NCI-H526 (cell line): ENCODE results near the gene PLPPR1.
"Not testable (repeated sequence)": the region's sequence is repeated elsewhere in the genome, so short reads cannot be mapped to it uniquely, and the experiment has no call there.

ENCODE experiments used
- DNase-seq, 2 experiments: peaks; one replicate each; lab custom pipeline; 2025; lab: John Stamatoyannopoulos, UW

The PLPPR1 gene

DNA sequence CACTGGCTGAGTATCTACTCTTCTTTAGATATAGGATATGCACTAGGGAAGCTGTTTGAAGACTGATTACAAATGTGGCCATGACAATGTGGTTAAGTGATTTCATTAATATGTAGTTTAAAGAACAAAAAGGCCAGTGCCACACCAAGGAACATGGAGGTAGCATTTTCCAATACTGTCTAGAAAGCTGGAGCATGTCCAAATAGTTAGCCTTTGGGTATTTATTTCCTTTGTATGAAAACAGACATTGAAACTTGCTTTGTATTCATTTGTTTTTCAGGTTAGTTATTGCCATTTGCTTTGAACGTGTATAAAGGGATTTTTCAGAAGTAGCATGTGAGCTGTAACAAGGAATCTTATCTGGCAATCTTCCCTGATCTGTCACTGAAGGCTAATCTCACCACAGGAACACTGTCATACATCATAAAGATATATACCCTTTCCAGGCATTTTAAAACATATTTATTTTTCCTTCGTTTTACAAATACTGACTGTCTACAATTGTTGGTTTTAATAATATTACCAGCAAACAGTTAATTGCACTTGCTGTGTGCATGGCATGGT lies 93.4 kb downstream of the PLPPR1 start:
- no peak for DNase-seq

DNA sequence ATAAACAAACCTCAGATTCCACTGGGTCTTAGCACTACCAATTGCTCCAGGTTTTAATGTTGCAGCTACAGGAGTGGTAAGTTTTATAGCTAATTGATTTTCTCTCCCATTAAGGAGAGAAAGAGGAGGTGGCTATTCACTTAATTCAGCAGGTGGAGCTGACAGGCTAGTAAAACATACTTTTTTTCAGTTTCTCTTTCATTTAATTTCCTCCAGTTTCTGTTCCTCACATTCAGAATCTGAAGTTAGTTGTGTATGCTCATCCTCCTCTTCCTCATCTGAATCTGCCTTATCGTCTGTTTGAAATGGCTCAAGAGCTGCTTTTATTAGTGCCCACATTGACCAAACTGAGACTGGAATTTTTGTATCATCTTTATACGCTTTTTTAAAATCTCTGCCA lies 98.0 kb downstream of the PLPPR1 start:
- DNase-seq = no peak

GRCh38 chr9:101127369-101127768 lies 98.8 kb downstream of the PLPPR1 start:
- not testable (repeated sequence) for DNase-seq

GRCh38 chr9:101128623-101129022 lies 100.1 kb downstream of the PLPPR1 start:
- no peak for DNase-seq

DNA sequence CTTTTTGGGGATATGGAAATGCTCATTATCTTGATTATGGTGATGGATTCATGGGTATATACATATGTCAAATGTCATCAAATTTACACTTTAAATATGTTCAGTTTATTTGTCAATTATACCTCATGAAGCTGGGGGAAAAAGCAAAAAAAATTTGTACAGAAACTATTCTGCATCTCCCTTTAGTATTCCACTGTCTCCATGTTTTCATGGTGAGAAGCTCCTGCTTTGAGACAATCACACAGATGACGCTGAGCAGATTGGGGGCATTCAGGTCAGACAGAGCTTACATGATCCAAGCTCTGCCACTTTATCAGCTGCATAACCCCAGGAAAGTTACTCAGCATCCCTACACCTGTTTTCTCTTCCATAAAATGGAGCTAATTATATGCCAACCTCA lies 101.5 kb downstream of the PLPPR1 start:
- no peak for DNase-seq

DNA sequence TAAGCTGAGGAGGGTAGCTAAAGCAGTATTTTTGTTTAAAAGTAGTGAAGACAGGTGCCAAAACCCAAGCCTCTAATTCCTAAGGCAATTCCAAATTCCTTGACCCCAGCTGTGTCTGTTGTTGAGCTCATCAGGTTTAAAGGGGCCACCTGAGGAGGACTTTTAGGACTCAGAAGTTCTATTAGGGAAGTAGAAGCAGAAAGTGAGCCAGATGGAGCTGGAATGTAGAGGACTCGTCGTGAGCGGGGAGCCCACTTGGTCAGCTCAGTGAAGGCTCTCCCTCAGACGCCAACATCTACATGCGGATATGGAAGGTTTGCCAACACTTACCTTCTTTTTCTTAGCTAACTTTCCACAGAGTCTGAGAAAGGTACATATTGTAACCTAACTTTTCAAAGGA lies 102.8 kb downstream of the PLPPR1 start:
- DNase-seq = no peak

DNA sequence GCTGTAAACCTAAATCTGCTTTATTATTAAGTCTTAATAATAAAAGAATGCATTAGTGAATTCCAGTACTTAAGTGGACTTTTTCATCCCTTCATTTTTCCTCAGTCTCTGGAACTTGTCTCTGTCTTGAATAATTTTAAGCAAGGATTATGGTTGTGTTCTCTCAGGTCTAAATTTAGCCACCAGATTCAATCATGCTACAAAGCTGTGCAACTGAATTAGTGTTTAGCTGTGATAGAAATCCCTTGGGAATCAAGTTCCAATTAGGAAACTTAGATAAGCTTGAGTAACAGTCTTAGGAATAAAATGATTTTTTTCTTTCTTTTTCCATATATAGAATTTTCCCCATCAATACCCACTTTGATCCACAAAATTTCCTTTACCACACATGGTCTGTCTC lies 104.3 kb downstream of the PLPPR1 start:
- DNase-seq = no peak

DNA sequence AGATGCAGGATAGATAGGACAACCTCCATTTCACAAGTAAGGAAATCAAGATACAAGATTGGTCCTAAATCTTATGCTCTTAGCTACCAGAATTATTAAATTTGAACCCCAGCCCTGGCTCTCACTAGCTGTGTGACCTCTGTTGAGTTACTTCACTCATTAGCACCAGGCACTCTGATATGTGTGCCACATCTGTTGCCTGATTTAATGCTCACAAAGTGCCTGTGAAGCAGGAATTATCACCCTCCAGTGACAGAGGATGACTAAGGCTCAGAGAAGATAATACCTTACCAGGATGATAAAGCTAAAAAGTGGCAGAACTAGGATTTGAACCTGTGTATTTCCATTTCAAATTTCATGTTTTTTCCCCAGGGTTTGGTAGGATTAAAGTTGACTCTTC lies 110.0 kb downstream of the PLPPR1 start:
- DNase-seq = no peak

- DNase-seq = no peak
Measured at GRCh38 chr9:101139082-101139481, 110.6 kb downstream of the PLPPR1 start.

GRCh38 chr9:101140764-101141163 lies 112.2 kb downstream of the PLPPR1 start:
- no peak for DNase-seq

DNA sequence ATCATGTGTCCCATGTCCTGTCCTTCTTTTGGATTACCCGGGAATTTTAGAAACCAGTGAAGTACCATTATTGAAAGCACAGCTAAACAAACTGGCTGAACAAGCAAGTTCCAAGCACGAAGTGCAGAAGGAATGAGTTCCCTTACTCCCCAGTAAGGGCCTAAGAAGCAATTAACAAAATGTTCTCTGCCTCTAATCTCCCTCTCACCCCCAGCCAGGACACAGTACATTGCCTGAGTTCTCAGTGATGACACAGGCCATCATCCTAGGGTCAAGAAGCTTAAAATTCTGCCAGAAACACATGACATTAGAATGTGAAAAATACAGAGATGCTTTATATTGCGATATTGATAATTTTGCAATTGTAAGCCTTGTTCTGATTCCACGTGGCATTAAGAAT lies 118.0 kb downstream of the PLPPR1 start:
- no peak for DNase-seq

- DNase-seq = no peak
Measured at GRCh38 chr9:101148344-101148743, 119.8 kb downstream of the PLPPR1 start.

DNA sequence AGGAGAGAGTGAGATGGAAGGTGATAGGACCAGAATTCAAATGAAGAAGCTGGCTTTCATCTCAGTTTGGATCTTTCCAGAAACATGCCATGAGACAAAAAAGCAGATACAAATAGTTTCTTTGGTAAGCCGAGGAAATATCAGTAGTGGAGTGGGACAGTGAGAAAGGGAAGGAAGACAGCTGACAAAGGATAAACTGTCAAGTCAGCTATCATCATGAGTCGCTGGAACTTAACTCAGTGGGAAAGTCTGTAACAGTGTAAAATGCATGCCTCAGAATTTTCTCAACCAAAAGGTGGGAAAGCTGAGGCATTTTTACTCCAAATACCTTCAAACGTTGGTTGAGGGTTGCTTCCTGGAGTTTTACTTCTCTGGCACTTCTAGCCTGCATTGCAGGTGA lies 129.8 kb downstream of the PLPPR1 start:
- no peak for DNase-seq

GRCh38 chr9:101162231-101162630 lies 133.7 kb downstream of the PLPPR1 start:
- DNase-seq = no peak

DNA sequence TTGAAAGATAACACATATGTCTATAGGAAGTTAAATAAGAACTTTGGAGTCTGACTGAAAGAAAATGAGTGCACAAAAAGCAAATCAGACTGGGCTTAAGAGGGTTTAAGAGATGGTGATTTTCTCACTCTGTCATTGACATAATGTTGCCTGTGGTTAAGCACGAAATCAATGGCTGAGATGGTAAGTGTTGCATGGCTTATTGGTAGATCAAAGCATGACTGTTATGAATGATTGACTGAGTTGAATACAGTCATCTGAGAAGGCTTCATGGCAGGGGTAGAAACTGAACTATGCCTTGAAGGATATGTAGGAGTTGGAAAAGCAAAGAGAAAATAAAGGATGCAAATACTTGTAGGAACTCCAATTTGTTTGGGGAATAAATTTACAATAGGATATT lies 136.6 kb downstream of the PLPPR1 start:
- DNase-seq = no peak

DNA sequence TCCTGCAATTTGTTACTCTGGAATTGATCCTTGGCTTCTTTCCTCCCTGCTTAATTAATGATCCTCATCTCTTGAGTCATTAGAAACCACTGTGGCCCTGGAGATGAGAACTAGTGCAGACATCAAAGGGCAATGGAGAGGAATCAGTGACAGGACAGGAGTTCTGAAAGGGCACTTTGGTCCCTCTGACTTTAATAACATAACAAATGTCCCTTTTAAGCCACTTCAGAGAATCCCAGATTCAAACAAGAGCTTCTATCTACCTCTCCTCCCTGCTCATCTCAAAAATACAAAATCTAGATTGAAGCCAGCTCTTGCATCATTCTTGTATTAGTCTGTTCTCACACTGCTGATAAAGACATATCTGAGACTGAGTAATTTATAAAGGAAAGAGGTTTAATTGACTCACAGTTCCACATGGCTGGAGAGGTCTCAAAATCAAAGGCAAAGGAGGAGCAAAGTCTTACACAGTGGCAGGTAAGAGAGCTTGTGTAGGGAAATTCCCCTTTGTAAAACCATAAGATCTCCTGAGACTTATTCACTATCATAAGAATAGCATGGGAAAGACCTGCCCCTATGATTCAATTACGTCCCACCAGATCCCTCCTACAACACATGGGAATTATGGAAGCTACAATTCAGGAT lies 139.1 kb downstream of the PLPPR1 start:
- no peak for DNase-seq

DNA sequence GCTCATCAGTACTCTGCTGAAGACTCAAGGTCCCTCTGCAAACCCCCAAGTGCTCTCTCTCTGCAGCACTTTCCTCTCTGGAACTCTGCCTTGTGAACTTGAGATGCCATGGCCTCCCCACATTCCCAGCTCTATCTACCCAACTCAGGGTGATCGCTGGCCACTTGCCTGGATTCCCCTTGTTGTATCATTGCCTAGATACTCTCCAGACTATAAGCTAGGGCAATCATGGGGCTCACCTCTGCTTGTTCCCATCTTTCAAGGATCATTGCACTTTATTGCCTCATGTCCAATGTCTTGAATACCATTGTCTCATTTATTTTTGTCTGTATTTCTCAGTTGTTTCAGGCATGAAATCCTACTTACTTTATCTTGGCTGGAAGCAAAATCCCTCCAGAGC lies 144.1 kb downstream of the PLPPR1 start:
- DNase-seq = no peak

- no peak for DNase-seq
Measured at GRCh38 chr9:101173907-101174306, 145.4 kb downstream of the PLPPR1 start.

GRCh38 chr9:101176384-101176783 lies 147.9 kb downstream of the PLPPR1 start:
- no peak for DNase-seq

- no peak for DNase-seq
Measured at GRCh38 chr9:101184813-101185278, 156.3 kb downstream of the PLPPR1 start.

GRCh38 chr9:101191723-101192122 lies 163.2 kb downstream of the PLPPR1 start:
- DNase-seq = no peak

DNA sequence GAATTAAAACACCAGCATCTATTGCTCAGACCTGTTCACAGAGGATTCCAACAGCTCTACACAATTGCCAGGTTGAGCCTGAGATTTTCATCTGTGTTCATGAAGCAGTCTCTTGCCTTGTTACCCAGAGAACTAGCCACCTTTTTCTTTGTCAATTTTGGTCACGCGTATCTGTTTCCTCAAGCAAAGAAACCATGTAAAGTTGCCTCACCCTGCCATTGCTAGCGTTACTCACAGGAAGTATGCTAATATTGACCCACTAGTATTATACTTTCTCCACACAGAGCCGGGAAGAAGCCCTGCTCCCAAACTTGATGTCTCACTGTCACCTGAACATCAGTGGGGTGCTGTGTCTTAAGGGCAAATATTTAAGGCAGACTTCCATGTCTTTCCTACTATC lies 168.5 kb downstream of the PLPPR1 start:
- no peak for DNase-seq

- no peak for DNase-seq
Measured at GRCh38 chr9:101200852-101201251, 172.3 kb downstream of the PLPPR1 start.

DNA sequence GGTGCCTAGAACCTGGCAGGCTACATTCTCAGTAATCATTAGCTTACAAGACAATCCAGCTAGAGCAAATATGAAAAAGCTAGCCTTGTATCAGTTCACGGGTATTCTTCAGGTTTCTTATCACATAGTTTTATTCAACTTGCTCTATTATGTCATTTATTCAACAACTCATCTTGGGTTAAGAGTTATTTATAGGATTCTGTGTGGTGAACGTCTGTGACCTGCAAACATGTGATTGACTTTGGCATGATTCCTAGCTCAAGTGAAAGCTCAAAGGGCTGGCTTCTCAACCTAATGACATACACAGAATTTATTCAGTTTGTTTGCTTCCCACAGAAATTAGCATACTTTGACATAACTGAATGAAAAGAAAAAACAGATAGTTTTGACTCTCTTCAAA lies 173.1 kb downstream of the PLPPR1 start:
- DNase-seq = no peak
